Activated naive CD4-positive, alpha-beta T cell treated with anti-CD3 and anti-CD28 coated beads, Interleukin-2, amount 50 U/mL, for 24 hours (primary cell): ENCODE results near the gene KCNK1.

ENCODE experiments used
- H3K27ac Mint-ChIP-seq: one replicate; pipeline ENCODE4 v1.8.0; 2021; ENCODE audit warnings: mild to moderate bottlenecking, mixed read lengths
- H3K27me3 Mint-ChIP-seq: one replicate; pipeline ENCODE4 v1.8.0; 2021; ENCODE audit warnings: mixed read lengths
- H3K36me3 Mint-ChIP-seq: one replicate; pipeline ENCODE4 v1.8.0; 2021; ENCODE audit warnings: mixed read lengths
- H3K4me1 Mint-ChIP-seq: one replicate; pipeline ENCODE4 v1.8.0; 2021; ENCODE audit warnings: mixed read lengths
- H3K4me3 Mint-ChIP-seq: one replicate; pipeline ENCODE4 v1.8.0; 2021; ENCODE audit warnings: mild to moderate bottlenecking, mixed read lengths
- H3K9me3 Mint-ChIP-seq: one replicate; pipeline ENCODE4 v1.8.0; 2021; ENCODE audit warnings: mixed read lengths

Gene KCNK1

GRCh38 chr1:233714631-233715217, 100.8 kb downstream of the KCNK1 start:
- Mint-ChIP-seq H3K27me3 (peaks cover 5% of the 10 kb centered on the region), H3K4me3 (no peak overlapping the region), H3K27ac (no peak overlapping the region), H3K36me3 (no peaks in the 10 kb centered on the region), H3K4me1 (no peaks in the 10 kb centered on the region), H3K9me3 (peaks cover 4% of the 10 kb centered on the region)

DNA sequence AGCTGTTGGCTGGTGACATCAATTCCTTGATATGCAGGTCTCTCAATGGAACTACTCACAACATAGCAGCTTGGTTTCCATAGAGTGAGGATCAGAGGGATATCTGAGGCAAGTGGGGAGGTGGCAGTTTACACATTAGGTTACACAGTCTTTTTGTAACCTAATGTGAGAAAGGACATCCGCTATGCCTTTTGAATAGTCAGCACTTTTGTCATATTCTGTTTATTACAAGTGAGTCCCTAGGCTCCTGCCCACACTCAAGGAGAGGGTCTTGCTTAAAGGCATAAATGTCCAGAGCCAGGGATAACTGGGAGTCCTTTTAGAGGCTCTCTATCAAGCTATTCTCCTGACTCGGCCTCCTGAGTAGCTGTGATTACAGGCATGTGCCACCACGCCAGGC, 104.2 kb downstream of the KCNK1 start:
- H3K27me3 Mint-ChIP-seq, result peaks cover 5% of the 10 kb centered on the region
- H3K4me3 Mint-ChIP-seq, result no peak overlapping the region
- no peaks in the 10 kb centered on the region for H3K36me3 Mint-ChIP-seq
- H3K4me1 Mint-ChIP-seq, result no peaks in the 10 kb centered on the region
- no peak overlapping the region for H3K27ac Mint-ChIP-seq
- no peaks in the 10 kb centered on the region for H3K9me3 Mint-ChIP-seq

- Mint-ChIP-seq H3K36me3 (no peaks in the 10 kb centered on the region), H3K4me3 (no peak overlapping the region), H3K4me1 (no peaks in the 10 kb centered on the region), H3K9me3 (no peaks in the 10 kb centered on the region), H3K27ac (no peak overlapping the region), H3K27me3 (no peaks in the 10 kb centered on the region)
These were observed 105.9 kb downstream of the KCNK1 start for GRCh38 chr1:233719655-233720341.

DNA sequence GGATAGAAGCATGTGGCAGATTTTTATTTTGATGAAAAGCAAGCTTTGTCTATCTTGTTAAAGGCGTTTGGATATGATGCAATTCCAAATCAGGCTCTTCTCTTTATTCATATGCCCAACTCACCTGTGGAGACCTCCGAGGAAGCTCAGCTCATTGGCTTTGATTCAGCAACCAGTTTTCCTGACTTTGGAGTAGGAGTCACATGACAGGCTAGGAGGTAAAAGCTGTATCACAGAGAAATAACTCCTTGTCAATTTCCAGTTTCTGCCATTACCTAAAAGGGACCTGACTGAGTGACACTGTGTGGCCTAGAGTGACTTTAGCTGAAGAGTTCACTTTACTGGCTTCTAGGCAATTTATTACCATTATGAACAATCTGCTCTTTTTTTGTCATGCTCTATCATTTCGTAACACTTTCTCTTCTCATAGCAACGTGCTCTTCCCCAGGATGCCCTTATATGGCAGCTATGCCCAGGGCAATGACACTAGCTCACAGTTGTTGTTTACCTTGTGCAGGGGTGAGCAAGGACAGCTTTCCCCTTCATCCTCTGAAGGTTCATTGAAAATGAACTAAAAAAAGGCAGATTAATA, 107.2 kb downstream of the KCNK1 start:
- H3K4me3 Mint-ChIP-seq, result no peak overlapping the region
- no peaks in the 10 kb centered on the region for H3K36me3 Mint-ChIP-seq
- no peaks in the 10 kb centered on the region for H3K27me3 Mint-ChIP-seq
- H3K27ac Mint-ChIP-seq, result no peak overlapping the region
- H3K9me3 Mint-ChIP-seq, result no peaks in the 10 kb centered on the region
- no peaks in the 10 kb centered on the region for H3K4me1 Mint-ChIP-seq
